Mucosa of rectum (tissue), 2 donors: ENCODE measurements around the gene HS3ST3B1.

Experiments
- H3K27ac ChIP-seq, 2 donors: one replicate each; pipeline ENCODE4 v1.7.0; 2013; ENCODE audit warnings: inconsistent platforms in 2 of 2, low read depth in 2 of 2, low read length in 2 of 2
- H3K27me3 ChIP-seq, 2 donors: one replicate each; pipeline ENCODE4 v1.7.0; 2013; ENCODE audit warnings: low read length in 2 of 2; ENCODE audit not compliant: control insufficient read depth in 2 of 2, insufficient read depth in 2 of 2
- H3K36me3 ChIP-seq, 2 donors: one replicate each; pipeline ENCODE4 v1.7.0; 2013; ENCODE audit warnings: low read length in 2 of 2; ENCODE audit not compliant: control insufficient read depth in 2 of 2, insufficient read depth in 2 of 2
- H3K4me1 ChIP-seq, 2 donors: one replicate each; pipeline ENCODE4 v1.7.0; 2013; ENCODE audit warnings: low read length in 2 of 2, mild to moderate bottlenecking in 1 of 2; ENCODE audit not compliant: control insufficient read depth in 2 of 2, insufficient read depth in 2 of 2
- H3K4me3 ChIP-seq, 2 donors: one replicate each; pipeline ENCODE4 v1.7.0; 2013; ENCODE audit warnings: low read length in 2 of 2
- H3K9ac ChIP-seq, 2 donors: one replicate each; pipeline ENCODE4 v1.7.0; 2013; ENCODE audit warnings: low read length in 2 of 2, low read depth in 1 of 2, mild to moderate bottlenecking in 1 of 2
- H3K9me3 ChIP-seq, 2 donors: one replicate each; pipeline ENCODE4 v1.7.0; 2013; ENCODE audit warnings: low read length in 2 of 2; ENCODE audit not compliant: control insufficient read depth in 2 of 2
- donor health status: healthy.
- donor health status: Normal muscosa, but diverticular disease.

HS3ST3B1 gene

GRCh38 chr17:14302431-14303099 is 1.7 kb downstream of the HS3ST3B1 start:
- Histone ChIP-seq H3K9ac (peak overlapping the region; percentile 29 to 70), H3K27me3 (peaks cover 47 to 54% of the 10 kb centered on the region in 2 donors), H3K27ac (peak overlapping the region; percentile 16 to 80)

DNA sequence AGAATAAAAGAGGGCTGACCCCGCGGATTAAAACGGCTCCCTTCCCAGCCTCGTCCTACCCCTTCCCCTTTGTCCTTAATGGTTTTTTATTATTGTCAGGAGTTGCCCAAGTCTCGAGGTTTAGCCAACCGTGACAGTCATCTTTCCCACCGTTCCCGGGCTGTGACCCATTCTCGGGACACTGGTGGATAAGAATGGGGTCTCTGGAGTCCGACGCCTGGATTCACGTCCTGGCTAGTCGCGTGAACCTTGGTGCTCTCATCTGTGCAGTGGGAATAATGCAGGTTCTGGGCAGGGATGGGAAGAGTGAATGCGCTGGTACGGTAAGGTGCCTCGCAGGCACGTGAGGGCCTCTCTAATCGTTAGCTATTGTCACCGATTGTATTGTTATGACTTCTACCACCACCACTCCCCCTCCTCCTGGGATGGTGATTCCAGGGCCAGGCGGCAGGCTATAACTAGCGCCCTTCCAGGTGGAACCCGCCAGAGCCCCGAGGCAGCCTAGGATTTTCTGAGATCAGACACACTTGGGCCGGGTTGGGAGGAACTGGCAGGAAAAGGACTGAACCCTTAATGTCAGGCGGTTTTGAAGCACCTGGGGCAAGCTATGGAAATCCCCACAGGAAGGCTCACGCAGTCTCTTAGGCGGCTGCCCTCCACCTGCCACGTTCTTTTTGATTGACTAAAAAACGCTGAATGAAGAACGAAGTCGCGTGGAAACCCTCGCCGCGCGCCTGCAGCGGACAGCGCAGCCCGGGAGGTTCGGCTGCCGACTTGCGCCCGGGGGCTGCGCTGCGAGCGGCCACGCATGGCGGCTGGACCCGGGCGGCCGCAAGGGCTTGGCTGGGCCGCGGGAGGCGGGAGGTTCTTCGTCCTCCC is 2.7 kb downstream of the HS3ST3B1 start:
- Histone ChIP-seq H3K36me3 (no peaks in the 10 kb centered on the region), H3K27me3 (peaks cover 39 to 49% of the 10 kb centered on the region in 2 donors), H3K4me1 (peaks cover 28 to 30% of the 10 kb centered on the region in 2 donors), H3K9ac (peak overlapping the region; percentile 29 to 47), H3K9me3 (no peaks in the 10 kb centered on the region), H3K27ac (peak overlapping the region; percentile 10 to 38), H3K4me3 (peak overlapping the region; percentile 79 to 83)

More at GRCh38 chr17:14302431-14303099, 1.7 kb downstream of the HS3ST3B1 start:
- peak overlapping the region; percentile 79 to 83 for H3K4me3 ChIP-seq
- no peaks in the 10 kb centered on the region for H3K36me3 ChIP-seq
- peaks cover 0 to 3% of the 10 kb centered on the region in 2 donors for H3K9me3 ChIP-seq
- peaks cover 28 to 35% of the 10 kb centered on the region in 2 donors for H3K4me1 ChIP-seq

DNA sequence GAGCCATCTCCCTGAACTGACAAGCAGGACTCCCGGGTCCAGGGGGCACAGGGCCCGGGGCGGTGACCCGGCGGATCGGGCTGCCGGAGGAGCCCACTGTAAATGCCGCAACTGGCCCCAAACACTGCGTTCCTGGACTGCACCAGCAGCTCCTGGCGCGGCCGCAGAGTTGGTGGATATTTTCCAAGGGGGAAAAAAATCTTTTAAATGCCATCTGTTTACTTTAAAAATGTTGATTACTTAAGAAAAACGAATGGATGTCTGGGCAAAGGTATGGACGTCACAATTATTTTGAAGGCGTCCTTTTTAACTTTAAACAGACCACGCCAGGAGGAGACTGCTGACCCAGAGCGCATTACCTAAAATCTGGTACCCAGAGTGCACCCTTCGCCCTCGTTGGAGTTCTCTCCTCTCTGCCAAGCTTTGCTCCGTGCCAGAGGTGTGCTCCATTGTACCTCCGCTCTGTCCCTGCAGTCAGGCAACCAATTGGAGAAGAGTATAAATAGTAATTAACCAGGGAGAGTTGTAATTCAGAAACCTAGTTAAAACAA is 3.4 kb downstream of the HS3ST3B1 start:
- Histone ChIP-seq H3K4me3 (peak overlapping the region; percentile 79 to 83), H3K9ac (peak overlapping the region in 1 of 2 donors; percentile 29), H3K9me3 (no peaks in the 10 kb centered on the region), H3K36me3 (no peaks in the 10 kb centered on the region), H3K27me3 (peaks cover 36 to 43% of the 10 kb centered on the region in 2 donors), H3K4me1 (peaks cover 25 to 28% of the 10 kb centered on the region in 2 donors), H3K27ac (peak overlapping the region; percentile 10 to 38)

DNA sequence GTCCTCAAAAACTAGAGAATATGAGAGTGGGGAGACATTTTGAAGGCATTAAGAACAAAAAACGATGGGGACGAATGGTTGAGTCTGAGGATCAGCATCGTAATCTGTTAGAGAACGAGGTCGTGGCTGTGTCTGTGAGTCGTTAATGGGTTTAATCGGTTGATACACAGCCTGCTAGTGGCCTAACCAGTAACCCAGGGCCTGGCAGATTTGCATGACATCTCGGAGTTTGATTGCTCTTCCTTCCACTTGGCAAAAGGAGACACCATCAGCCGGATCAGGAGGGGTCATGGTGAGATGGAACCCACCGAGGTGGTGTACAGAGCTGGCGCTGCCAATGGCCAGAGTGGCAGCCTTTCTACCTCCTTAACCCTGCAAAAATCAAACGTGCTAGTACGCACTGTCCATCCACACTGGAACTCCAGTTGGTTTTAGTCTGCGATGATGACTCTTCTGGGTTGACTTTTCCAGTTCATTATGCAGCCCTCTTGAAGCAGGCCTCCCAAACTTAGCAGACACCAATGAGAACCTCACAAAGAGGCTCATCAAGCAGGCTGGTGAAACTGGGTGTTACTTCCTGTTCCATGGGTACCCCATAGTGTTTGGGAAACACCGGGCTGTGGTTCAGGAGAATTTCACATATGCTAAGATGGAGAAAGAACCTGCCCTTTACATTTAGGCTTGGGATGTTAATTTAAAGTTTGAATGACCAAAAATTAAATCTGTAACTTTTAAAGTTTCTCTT is 4.1 kb downstream of the HS3ST3B1 start:
- H3K9ac ChIP-seq, result no peak overlapping the region
- no peak overlapping the region for H3K4me3 ChIP-seq
- peaks cover 19 to 26% of the 10 kb centered on the region in 2 donors for H3K4me1 ChIP-seq
- H3K27me3 ChIP-seq, result peaks cover 34 to 40% of the 10 kb centered on the region in 2 donors
- H3K27ac ChIP-seq, result peak overlapping the region in 1 of 2 donors; percentile 10
- no peaks in the 10 kb centered on the region for H3K9me3 ChIP-seq
- H3K36me3 ChIP-seq, result no peaks in the 10 kb centered on the region

DNA sequence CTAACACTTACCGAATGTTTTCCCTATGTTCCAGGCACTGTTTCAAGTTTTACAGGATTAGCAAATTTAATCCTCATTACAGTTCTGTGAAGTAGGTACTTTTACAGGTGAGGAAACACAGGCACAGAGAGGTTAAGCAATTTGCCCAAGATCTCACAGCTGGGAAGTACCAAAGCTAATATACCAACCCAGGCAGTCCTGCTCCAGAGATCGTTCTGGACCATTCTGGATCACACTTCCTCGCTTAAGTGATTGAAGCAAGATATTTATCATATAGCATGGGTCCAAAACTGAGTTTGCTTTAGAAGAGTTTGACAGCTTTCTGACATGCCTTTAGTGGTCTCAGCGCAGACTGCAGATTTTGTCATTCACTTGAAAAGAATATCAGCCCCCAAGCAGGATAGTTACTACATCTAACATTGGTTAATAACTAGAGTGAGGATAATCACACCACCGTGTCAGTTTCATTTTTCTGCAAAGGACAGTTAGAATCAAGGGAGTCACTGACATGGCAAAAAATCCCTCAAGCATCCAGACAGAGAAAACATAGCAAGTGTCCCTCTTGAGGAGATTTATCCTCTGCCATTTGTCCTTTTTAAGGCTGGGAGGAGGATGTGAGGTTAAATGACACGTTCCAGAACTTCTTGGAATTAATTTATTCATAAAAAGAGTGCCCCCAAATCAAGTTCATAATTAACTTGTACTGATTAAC is 5.1 kb downstream of the HS3ST3B1 start:
- H3K4me1 ChIP-seq, result peaks cover 12 to 20% of the 10 kb centered on the region in 2 donors
- H3K9ac ChIP-seq, result no peak overlapping the region
- H3K9me3 ChIP-seq, result no peaks in the 10 kb centered on the region
- no peaks in the 10 kb centered on the region for H3K36me3 ChIP-seq
- peaks cover 35 to 37% of the 10 kb centered on the region in 2 donors for H3K27me3 ChIP-seq
- H3K27ac ChIP-seq, result no peak overlapping the region
- H3K4me3 ChIP-seq, result no peak overlapping the region

GRCh38 chr17:14306596-14306995 is 5.7 kb downstream of the HS3ST3B1 start:
- peaks cover 35 to 37% of the 10 kb centered on the region in 2 donors for H3K27me3 ChIP-seq
- no peak overlapping the region for H3K4me3 ChIP-seq
- no peaks in the 10 kb centered on the region for H3K9me3 ChIP-seq
- no peaks in the 10 kb centered on the region for H3K36me3 ChIP-seq
- peaks cover 11 to 15% of the 10 kb centered on the region in 2 donors for H3K4me1 ChIP-seq
- no peak overlapping the region for H3K27ac ChIP-seq
- H3K9ac ChIP-seq, result no peak overlapping the region

DNA sequence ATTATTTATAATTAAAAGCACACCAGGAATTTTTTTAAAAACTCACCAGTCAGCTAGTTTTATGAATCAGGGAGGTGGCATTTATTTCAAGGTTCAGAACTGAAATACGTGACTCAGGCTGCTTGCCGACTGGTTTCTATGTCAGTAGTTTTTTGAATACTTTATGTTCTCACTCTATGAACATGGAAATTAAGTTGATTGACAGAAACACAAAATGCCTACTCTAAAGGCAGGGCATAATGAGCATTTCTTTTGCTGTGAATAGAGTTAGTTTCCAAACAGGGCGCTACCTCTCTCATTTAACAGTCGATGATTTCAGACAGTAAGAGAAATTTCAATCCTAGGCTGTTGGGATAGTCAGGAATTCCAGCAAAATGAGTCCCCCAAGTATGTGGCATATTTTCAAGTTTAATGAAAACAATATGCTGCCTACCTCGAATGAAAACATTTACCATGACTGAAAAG is 6.7 kb downstream of the HS3ST3B1 start:
- H3K36me3 ChIP-seq, result no peaks in the 10 kb centered on the region
- H3K27me3 ChIP-seq, result peaks cover 31 to 32% of the 10 kb centered on the region in 2 donors
- peaks cover 4 to 8% of the 10 kb centered on the region in 2 donors for H3K4me1 ChIP-seq
- no peak overlapping the region for H3K9ac ChIP-seq
- no peak overlapping the region for H3K4me3 ChIP-seq
- no peaks in the 10 kb centered on the region for H3K9me3 ChIP-seq
- no peak overlapping the region for H3K27ac ChIP-seq

DNA sequence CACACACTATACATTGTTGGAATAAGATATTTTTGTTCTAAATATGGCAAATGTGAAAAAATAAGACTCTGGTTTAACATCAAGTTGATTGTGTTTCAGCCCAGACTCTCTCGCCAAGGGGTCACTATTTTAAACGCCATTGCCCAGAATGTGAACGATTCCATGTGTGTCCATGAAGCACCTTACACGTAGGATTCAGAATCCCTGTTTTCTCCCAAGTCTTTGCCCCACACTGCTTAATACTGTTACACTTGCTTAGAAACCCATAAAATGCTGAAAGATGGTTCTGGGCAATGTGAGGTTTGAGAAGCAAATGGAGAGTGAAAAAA is 7.7 kb downstream of the HS3ST3B1 start:
- Histone ChIP-seq H3K4me3 (peak overlapping the region in 1 of 2 donors; percentile 50), H3K36me3 (no peaks in the 10 kb centered on the region), H3K27ac (no peak overlapping the region), H3K4me1 (peaks cover 0 to under 1% of the 10 kb centered on the region in 2 donors), H3K9me3 (no peaks in the 10 kb centered on the region), H3K9ac (no peak overlapping the region), H3K27me3 (peaks cover 23 to 24% of the 10 kb centered on the region in 2 donors)
